Left hindlimb (tissue), 1 donor: ENCODE measurements around the gene TIAM1.
"Not testable (repeated sequence)": the region's sequence is repeated elsewhere in the genome, so short reads cannot be mapped to it uniquely, and the experiment has no call there.

Source experiments
- DNase-seq: peaks from one replicate; pipeline ENCODE4 v3.0.0-alpha.2; 2018

The TIAM1 gene

DNA sequence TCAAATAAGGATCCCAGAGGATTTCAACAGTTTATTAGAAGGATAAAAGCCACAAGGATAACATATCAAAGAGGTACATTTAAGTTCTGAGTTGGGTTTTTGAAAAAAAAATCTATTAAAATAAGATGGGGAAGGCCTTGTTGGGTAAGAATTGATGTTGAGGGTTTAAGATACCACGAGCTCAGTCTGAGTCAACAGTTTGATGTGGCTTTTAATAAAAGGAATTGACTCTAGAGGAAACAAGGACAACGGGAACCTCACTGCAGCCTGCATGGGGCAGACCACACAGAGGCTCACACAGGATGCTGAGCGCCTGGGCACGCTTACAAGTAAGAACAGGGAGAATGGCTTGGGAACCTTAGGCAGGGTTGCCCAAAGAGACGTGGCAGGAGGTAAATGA, 107.5 kb downstream of the TIAM1 start:
- DNase-seq: no peak

DNA sequence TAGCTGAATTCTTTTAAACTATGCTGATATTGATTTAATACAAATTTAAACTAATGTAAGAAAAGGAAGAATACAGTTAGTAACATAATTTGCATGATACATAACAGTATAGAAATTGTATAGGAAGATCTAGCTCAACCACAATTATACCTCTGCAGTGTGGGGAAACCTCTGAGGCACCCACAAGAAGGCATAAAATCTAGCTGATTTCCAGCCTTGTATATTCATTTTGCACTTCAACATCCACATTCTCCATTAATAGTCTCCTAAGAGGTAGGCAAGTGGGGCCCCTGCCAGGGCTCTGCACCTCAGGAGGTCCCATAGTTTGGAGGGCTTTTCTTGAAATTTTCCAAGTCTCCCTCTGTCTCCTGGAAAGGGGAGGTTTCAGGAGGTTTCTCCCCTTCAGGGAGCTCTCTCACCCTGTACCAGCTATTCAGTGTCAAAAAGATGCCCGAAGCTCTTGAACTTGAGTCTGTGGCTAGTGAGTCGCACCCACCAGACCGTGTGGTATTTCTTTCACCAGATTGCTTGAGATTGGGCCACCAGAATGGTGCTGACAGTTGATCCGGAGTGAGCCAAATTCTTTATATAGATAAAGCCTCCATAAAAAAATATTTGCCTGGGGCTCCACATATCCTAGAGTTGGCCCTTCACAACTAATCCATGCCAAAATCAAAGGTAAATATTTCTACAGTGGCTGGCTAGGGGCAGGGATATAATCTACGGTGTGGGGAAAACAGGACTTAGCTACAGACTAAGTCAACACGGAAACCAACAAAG, 108.2 kb downstream of the TIAM1 start:
- DNase-seq: no peak

DNA sequence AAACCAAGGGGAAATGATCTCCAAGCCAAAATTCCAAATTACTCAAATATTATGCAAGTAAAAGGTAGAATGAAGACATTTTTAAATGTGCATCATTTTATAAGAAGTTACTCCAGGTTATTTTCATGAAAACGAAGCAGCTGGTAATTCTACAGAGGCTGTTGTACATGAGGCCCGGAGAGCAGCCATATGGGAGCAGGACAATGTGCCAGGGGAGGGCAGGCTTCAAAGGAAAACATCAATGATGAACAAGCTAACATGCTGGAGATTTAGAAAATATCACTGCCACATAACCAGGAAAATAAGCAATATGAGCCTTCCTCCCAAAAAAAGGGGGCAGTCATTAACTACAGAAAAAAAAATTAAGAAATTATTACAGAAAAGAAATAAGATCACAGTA, 109.1 kb downstream of the TIAM1 start:
- DNase-seq: no peak

DNA sequence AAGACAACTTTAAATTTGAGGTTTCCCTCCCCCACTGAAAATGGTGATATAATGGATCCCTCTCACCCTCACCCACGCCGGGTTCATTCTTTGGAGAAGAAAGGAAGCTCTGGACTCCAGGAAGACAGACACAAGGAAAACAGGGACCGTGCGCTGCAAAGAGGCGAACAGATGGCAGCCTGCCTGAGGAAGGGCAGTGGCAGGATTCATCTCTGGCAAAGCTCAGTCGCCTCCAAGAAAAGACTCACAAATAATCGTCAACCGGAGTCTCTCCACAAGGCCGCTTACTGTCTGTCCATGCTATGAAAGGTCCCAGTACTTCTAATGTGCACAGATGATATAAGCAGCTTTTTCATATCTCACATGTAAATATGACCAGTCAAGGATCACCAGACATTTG, 110.3 kb downstream of the TIAM1 start:
- DNase-seq: no peak

DNA sequence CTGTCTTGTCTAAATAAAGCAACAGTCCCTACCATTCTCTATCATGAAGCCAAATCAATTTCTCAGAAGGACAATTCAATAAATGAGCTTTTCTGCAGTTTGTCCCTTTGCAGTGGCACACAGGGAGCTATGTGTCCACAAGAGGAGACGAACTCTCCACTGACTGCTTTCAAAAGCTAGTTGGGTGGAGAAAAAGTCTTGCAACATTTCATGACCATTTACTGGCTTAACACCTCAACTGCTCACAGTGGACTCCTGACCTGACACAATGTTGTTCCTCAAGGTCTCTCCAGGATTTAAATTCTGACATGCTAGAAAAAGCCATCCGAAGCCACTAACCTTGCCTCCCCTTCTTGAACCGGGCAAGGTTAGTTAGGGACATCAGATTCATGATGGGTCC, 111.7 kb downstream of the TIAM1 start:
- DNase-seq: no peak

DNA sequence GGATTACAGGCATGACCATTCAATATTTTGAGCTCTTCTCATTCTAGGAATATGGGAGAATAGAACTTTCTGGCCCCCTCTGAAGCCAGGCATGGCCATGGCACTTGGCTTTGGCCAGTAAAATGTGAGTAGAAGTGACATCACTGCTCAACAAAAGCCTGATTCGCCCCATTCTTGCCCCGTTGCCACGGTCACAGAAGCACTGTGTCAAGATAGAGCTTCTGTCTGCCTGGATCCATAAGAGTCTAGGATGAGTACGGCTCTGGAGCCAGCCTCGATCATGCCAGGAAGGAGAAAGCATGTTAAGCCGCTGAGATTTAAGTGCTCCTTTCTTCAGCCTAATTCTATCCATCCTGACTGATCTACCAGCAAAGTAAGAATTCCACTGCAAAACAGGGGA, 113.1 kb downstream of the TIAM1 start:
- DNase-seq: no peak

DNA sequence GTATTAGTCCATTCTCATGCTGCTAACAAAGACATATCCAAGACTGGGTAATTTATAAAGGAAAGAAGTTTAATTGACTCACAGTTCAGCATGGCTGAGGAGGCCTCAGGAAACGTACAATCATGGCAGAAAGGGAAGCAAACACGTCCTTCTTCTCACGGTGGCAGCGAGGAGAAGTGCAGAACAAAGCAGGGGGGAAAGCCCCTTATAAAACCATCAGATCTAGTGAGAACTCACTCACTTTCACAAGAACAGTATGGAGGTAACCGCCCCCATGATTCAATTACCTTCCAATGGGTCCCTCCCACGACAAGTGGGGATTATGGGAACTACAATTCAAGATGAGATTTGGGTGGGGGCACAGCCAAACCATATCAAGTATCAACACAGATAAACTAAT, 115.3 kb downstream of the TIAM1 start:
- DNase-seq: not testable (repeated sequence)

DNA sequence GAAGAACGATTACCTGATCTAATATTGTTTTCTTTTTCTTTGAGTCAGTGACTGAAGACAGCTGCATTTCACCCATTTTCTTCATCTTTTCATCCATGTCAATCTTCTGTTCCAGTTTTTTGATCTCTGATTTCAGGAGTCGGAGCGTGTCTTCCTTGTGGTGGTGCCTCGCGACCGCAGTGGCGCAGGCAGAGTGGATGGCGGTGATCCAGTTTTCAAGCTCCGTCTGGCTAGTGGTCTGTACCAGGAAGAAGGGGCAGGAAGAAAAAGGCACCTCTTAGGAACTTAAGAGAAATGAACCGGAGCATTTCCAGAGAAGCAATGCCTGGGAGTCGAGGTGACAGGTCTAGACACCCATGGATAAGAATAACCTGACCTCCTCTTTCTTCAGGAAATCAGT, 118.3 kb downstream of the TIAM1 start:
- no peak for DNase-seq

DNA sequence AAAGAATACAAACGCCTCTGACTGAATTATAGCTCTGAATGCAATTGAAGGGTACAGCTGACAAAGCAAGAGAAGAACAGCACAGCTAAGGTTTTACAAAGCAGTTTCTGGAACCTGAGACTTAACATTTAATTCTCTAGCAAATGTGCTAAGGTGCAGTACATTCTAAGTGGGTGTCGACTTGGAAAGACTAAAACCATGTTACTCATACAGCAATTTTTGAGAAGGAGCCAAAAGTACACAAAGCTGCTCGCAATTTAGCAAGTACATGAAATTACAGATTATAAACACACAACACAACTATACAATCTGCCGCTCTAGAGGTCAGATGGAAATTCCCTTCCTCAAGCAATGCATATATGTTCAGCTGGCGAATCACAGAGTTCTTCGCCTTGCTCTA, 121.9 kb downstream of the TIAM1 start:
- DNase-seq: no peak

DNA sequence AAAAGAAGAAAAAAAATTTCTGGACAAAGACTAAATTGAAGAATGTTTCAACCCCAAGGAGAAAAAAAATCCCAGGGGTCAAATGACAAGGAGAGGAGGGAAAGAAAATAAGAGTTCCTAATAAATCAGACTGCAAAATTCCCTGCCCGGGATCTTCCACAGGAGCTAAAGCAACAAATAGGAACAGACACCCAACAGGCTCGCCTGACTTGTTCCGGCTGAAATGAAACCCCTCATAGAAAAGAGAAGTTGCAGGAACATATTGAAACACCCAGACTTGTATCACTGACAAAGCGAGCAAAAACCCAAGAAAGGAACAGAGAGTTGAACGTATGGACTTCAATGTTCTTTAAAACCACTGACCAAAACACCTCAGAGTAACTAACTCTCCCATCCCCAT, 123.0 kb downstream of the TIAM1 start:
- DNase-seq: no peak

DNA sequence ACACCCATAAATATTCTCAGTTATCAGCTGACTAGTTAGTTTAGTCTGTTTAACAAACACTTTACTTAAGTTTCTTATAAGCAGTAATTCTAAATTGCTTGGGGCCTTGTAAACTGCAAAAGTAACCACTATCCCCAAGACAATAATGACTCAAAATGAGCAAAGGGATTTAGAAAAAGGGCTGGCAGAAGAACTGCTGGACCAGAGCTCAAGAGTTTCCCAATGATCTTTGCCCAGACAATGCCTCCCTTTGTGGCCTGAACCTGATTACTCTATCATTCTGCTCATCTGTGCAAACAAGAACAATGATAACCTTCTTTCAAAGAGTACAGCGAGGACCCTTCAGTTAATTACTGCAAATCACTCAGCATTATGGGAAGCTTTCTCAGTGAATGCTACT, 123.5 kb downstream of the TIAM1 start:
- no peak for DNase-seq

DNA sequence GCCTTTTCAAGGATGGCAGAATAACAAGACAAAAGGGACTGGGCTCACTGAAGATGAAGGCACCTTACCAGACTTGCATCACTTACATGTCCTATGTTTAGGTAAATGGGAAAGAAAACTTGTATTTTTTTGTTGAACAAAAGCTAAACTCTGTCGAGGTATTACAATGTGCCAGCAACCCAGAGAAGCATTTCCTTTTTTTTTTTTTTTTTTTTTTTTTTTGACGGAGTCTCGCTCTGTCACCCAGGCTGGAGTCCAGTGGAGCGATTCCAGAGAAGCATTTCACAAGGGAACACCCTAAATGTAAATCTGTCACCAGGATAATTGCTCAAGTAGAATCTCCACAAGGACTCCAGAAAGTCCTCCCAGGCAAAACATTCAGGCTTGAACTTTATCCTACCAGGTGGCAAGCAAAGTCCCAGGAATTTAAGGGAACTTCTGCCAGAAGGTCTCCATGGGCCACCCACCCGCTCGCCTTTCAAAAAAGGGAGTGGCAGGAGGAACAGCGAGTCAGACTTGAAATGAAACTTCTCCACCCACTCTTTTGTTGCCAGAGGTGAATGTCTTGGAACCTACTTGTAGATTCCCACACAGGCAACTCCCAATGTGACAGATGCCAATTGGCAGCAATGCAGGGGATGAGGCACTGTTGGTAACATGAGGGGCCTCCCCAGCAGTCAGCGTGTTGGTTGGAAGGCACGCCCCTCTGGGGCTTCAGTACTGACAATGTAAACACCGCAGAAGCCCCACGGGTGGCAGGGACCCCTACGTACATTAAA, 125.0 kb downstream of the TIAM1 start:
- DNase-seq: peak; percentile 66

DNA sequence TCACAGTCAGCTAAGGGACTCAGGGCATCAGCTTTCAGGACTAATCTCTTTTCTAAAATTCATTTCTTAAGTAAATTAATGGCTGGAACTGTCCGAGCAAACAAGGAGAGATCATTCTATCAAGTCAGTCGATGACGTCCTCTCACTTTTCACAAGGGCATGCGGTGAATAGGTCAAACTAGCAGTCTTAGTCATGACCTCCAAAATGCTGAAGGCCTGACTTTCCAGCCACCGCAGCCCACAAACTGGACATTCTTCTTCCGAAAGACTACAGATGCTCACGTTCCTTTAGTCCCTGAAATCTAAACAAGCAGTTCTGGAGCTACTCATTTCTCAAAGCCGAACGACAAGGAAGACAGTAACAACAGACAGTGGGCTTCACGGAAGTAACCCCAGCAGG, 127.9 kb downstream of the TIAM1 start:
- no peak for DNase-seq

DNA sequence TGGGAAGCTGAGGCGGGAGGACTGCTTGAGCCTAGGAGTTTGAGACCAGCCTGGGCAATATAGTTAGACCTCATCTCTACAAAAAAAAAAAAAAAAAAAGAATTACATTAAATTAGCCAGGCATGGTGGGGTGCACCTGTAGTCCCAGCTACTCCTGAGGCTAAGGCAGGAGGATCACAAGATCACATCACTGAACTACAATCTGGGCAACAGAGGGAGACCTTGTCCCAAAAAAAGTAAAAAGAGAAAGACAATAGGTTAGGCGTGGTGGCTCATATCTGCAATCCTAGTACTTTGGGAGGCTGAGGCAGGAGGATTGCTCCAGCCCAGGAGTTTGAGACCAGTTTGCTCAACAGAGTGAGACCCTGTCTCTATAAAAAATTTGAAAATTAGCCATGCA, 130.3 kb downstream of the TIAM1 start:
- DNase-seq: no peak

DNA sequence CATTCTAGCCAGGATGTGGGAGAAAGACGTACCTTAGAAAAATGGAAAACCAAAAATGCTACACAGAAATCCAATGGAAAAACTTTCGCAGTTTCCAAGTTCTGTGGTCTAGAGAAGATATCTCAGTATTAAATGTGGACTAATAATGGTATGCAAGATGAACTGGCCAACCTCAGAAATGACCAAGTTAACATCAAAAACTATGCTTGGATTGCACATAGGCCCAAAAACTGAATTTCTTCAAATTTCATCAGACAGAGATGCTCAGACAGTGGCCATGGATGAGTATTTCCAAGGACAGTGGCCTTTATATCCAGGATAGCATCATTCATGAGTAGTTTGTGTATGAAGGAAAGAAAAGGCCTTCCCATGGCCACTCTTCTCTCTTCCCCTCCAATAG, 132.2 kb downstream of the TIAM1 start:
- no peak for DNase-seq

DNA sequence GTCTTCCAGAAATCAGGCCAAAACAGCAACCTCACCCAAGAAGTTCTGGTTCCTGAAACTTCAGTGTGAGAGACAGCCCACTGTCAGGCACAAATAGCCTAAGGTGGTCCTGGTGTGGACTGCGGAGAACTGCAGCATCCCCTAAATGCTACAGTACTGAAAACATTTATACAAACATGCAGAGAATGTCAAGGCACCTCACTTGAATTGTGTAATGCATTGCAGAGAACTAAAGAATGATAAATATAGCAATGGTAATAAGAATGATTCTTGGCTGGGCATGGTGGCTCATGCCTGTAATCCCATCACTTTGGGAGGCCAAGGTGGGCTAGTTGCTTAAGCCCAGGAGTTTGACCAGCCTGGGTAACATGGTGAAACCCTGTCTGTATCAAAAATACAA, 138.6 kb downstream of the TIAM1 start:
- no peak for DNase-seq

DNA sequence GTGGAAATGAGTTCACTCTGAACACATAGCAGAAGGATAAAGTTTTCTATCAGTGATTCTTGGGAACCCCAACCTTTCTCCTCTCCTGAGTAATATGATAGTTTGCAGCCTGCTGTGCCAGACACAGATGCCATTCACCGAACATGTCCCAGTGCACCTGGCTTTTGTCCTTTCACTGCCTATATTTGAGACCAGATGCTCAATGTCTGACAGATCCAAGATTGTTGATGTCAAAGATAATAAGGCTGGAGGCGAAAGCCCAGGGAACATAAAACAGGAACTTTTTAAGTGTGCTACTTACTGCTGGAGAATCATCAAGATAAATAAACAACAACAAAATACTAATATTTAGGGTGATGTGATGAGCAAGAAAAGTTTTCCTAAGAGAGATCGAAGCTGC, 139.3 kb downstream of the TIAM1 start:
- no peak for DNase-seq

DNA sequence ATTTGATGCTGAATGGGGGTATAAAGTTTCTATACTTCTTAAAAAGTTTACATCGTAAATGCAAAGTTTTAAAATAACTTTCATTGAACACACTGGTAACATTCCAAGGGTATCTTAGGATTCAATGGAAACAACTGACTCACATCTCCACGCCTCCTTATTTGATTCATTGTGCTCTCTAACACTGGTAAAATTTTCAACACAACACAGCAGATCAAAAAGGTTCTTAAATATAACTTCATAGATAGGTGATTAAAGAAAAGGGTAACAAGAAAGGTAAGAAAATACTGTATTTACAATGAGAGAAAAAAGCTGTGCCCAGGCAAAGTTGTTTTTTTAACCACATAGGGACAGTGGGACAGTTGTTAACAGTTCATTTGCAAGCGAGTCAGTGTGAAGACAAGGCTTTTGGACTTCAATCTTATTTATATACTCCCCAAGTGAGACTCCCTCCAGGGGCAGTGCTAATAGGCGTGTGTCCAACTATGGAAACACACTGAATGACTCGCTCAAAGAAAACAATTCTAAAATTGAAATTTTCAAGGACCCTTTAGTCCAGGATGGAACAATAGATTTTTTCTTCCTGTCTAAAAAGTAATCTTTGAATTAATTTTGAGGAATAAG, 140.5 kb downstream of the TIAM1 start:
- no peak for DNase-seq

DNA sequence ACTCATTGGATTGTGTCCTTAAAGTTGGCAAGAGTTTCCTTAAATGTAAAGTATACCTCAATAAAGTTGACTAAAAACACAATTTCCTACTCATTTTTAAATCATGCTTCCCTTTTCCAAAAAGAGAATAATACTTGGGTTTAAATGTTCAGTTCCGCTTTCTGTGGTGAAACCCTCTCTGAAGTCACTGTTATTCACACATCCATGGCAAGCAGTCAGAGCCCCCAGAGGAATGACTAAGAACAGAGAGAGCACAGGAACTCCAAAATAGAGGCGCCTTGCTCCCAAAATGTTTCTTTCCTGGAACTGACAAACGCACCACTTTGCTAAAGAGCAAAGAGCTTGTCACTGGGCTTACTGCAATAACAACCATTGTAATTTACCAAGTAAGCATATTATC, 142.5 kb downstream of the TIAM1 start:
- peak; percentile 65 for DNase-seq

DNA sequence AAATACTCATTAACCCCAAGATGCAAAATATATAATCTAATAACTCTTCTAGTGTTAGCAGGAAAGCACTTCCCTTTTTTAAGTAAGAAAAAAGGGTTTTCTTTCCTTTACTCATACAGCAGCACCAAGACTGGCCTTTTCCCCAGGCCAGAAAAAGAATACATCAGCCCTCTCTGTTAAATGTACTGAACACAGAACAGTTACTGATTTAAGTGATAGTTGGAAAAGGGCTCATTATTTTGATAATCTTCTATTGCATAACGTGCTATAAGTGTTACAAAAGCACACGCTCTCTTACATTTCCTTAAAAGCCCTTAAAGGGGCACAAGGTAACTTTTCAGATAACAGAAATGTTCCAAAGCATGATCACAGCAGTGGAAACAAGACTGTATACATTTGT, 142.9 kb downstream of the TIAM1 start:
- no peak for DNase-seq

DNA sequence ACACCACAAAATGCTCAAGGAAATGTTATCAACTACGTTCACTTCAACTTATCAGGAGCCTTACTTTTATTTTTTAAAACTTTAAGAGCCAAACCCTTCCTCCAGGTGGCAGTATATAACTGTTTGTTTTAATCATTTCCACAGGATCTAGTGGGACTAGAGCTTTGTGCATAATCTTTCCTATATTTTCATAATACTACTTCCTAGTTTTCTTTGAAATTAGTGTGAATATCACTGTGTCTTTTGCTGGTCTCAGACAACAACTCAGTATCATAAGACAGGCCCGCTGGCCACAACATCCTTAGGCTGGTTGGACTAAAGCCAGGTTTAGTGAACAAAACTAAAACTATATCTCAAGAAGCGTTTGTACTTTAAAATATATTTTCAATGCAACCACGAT, 145.5 kb downstream of the TIAM1 start:
- DNase-seq: no peak

DNA sequence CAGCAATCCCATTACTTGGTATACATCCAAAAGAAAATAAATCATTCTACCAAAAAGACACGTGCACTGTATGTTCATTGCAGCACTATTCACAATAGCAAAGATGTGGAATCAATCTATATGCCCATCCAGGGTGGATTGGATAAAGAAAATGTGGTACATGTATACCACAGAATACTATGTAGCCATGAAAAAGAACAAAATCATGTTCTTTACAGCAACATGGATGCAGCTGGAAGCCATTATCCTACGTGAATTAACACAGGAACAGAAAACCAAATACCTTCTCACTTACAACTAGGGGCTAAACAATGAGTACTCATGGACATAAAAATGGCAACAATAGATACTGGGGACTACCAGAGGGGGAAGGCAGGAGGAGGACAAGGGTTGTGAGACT, 147.3 kb downstream of the TIAM1 start:
- DNase-seq: no peak

DNA sequence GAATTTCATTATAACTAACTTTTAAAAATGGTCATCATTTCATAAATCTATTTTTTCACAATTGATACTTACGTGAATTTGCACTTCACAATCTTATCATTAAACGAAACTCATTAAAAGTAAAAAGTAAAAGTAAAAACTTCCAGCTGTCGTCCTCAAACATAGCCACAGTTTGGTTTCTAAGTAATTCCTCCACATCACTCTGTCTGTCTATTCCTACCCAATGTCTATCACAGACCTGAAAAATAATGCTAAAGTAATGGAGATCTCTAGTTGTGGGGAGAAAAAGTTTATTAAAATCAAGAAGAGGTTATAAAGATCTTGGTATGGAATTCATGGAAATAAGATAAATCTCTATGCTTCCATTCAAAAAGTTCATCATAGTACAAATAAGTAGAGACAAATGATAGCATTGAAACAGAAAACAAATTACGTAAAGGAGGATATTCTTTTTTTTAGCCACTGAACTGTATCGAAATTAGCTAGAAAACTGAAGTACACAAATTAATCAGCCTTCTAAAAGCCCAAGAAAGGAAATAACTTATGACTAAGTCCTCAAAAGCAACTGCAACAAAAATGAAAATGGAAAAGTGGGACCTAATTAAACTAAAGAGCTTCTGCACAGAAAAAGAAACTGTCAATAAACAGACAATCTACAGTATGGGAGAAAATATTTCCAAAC, 148.6 kb downstream of the TIAM1 start:
- DNase-seq: no peak
